MCF 10A (cell line): Measurements from ENCODE around the gene CAMTA1. TPM values are rescaled to one million over a fixed set of nuclear protein-coding genes. Genes with fewer than 3 reads are reported as not detected.
"Not testable (repeated sequence)": the region's sequence is repeated elsewhere in the genome, so short reads cannot be mapped to it uniquely, and the experiment has no call there.

ENCODE experiments used
- BruUV-seq: library from RNA; stranded (reverse); fragments of 400-500 nt; replicated peaks from 2 replicates; lab custom pipeline; 2021; lab: Mats Ljungman, UMichigan
- CTCF ChIA-PET: fragments of 300-600 bp; sonication (Branson Sonifier 250); formaldehyde crosslinking; extraction: SDS; loops from one replicate; lab custom pipeline; 2021; ENCODE audit warnings: antibody characterized with exemption, inconsistent platforms; lab: Yijun Ruan, JAX
- POLR2A ChIA-PET: fragments of 300-600, 350-650 bp; sonication (Branson Sonifier 250); formaldehyde crosslinking; extraction: SDS; loops from one replicate; lab custom pipeline; 2020; ENCODE audit warnings: antibody characterized with exemption, inconsistent platforms; lab: Yijun Ruan, JAX
- DNase-seq: peaks from one replicate; pipeline ENCODE4 v3.0.0-alpha.2; 2018; ENCODE audit not compliant: unreplicated experiment
- H3K27ac Mint-ChIP-seq: one replicate; pipeline ENCODE4 v1.8.0; 2022; ENCODE audit warnings: mild to moderate bottlenecking, low read depth, mixed read lengths; ENCODE audit not compliant: unreplicated experiment
- H3K27me3 Mint-ChIP-seq: one replicate; pipeline ENCODE4 v1.8.0; 2022; ENCODE audit warnings: mixed read lengths; ENCODE audit not compliant: insufficient read depth, unreplicated experiment
- H3K36me3 Mint-ChIP-seq: one replicate; pipeline ENCODE4 v1.8.0; 2022; ENCODE audit warnings: mild to moderate bottlenecking, moderate library complexity, mixed read lengths; ENCODE audit not compliant: insufficient read depth, unreplicated experiment
- H3K4me1 Mint-ChIP-seq: one replicate; pipeline ENCODE4 v1.8.0; 2022; ENCODE audit warnings: mixed read lengths; ENCODE audit not compliant: insufficient read depth, unreplicated experiment
- H3K4me3 Mint-ChIP-seq: one replicate; pipeline ENCODE4 v1.8.0; 2022; ENCODE audit warnings: mild to moderate bottlenecking, moderate library complexity, mixed read lengths; ENCODE audit not compliant: unreplicated experiment
- H3K9me3 Mint-ChIP-seq: one replicate; pipeline ENCODE4 v1.8.0; 2022; ENCODE audit warnings: mixed read lengths; ENCODE audit not compliant: unreplicated experiment
- intact Hi-C: fragments of 100-400 bp; cut with micrococcal nuclease; formaldehyde crosslinking; loops from 2 replicates; pipeline ENCODE4 v1.14.1; 2022
- total RNA-seq: library from RNA; stranded (reverse); gene quantifications from 2 replicates; pipeline ENCODE4 v1.2.3, GENCODE V29; 2022
- TF ChIP-seq, protein P1 (sequence below): fragments of 200-600 bp; IDR thresholded peaks from one replicate; pipeline ENCODE4 v1.8.0; 2022; ENCODE audit warnings: antibody characterized with exemption, mild to moderate bottlenecking; ENCODE audit not compliant: unreplicated experiment

CAMTA1 gene
- total RNA-seq, 1 experiment from 2014 or later, result 74.1 TPM

GRCh38 chr1:7594714-7595295 is 809.6 kb downstream of the CAMTA1 start:
- H3K4me3 Mint-ChIP-seq, result no peak overlapping the region
- intact Hi-C loops, result no loop called here
- CTCF ChIA-PET, result interaction anchor here (0.6 kb wide), 1 partner anchor 235 kb away, joined by 3 read pairs; no protein-coding TSS in a partner anchor

DNA sequence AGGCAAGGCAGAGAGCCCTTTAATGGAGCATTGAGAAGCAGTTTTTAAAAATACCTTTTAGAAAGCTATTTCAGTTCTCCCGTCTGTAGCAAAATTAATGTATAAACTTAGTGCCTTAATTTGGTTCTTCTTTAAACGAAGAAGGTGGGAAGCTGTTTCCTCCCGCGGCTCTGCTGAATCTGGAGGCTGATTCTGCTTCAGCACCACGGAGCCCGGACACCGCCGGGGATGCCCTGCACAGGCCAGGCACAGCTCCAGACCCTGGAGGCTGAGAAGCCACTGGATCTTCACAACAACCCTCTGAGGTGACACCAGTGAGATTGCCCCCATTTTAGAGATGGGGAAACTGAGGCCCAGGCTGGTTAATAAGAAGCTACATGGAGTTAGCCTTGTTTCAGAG is 810.1 kb downstream of the CAMTA1 start:
- BruUV-seq, result no TSS peak

More at GRCh38 chr1:7594714-7595295, 809.6 kb downstream of the CAMTA1 start:
- POLR2A ChIA-PET, result interaction anchor here (0.8 to 1.8 kb wide), 2 partner anchors 12 to 22 kb away, joined by 3 to 4 read pairs; no protein-coding TSS in a partner anchor
- no peaks in the 10 kb centered on the region for H3K36me3 Mint-ChIP-seq
- no peaks in the 10 kb centered on the region for H3K9me3 Mint-ChIP-seq
- H3K27ac Mint-ChIP-seq, result no peak overlapping the region
- no peaks in the 10 kb centered on the region for H3K4me1 Mint-ChIP-seq
- no TSS peak for BruUV-seq
- TF ChIP-seq, protein P1, sequence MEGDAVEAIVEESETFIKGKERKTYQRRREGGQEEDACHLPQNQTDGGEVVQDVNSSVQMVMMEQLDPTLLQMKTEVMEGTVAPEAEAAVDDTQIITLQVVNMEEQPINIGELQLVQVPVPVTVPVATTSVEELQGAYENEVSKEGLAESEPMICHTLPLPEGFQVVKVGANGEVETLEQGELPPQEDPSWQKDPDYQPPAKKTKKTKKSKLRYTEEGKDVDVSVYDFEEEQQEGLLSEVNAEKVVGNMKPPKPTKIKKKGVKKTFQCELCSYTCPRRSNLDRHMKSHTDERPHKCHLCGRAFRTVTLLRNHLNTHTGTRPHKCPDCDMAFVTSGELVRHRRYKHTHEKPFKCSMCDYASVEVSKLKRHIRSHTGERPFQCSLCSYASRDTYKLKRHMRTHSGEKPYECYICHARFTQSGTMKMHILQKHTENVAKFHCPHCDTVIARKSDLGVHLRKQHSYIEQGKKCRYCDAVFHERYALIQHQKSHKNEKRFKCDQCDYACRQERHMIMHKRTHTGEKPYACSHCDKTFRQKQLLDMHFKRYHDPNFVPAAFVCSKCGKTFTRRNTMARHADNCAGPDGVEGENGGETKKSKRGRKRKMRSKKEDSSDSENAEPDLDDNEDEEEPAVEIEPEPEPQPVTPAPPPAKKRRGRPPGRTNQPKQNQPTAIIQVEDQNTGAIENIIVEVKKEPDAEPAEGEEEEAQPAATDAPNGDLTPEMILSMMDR, result no peak
- DNase-seq, result no peak
- peaks cover 29% of the 10 kb centered on the region for H3K27me3 Mint-ChIP-seq

GRCh38 chr1:7596126-7596965 is 811.1 kb downstream of the CAMTA1 start:
- ChIA-PET POLR2A (interaction anchor here (1.8 kb wide), 1 partner anchor 14 kb away, joined by 4 read pairs; no protein-coding TSS in a partner anchor), CTCF (interaction anchor here (0.8 kb wide), 1 partner anchor 51 kb away, joined by 3 read pairs; no protein-coding TSS in a partner anchor)
- H3K4me1 Mint-ChIP-seq, result no peaks in the 10 kb centered on the region
- TF ChIP-seq, protein P1, result no peak
- intact Hi-C loops, result no loop called here
- no peak overlapping the region for H3K27ac Mint-ChIP-seq
- no peaks in the 10 kb centered on the region for H3K9me3 Mint-ChIP-seq
- no TSS peak for BruUV-seq
- DNase-seq, result no peak
- no peak overlapping the region for H3K4me3 Mint-ChIP-seq
- H3K36me3 Mint-ChIP-seq, result no peaks in the 10 kb centered on the region
- peaks cover 29% of the 10 kb centered on the region for H3K27me3 Mint-ChIP-seq

More for the DNA sequence above, 810.1 kb downstream of the CAMTA1 start:
- H3K27ac Mint-ChIP-seq, result no peak overlapping the region
- CTCF ChIA-PET, result interaction anchor here (0.8 kb wide), 1 partner anchor 52 kb away, joined by 3 read pairs; no protein-coding TSS in a partner anchor
- DNase-seq, result no peak
- H3K4me3 Mint-ChIP-seq, result no peak overlapping the region
- peaks cover 29% of the 10 kb centered on the region for H3K27me3 Mint-ChIP-seq
- no peaks in the 10 kb centered on the region for H3K9me3 Mint-ChIP-seq
- intact Hi-C loops, result no loop called here
- POLR2A ChIA-PET, result interaction anchor here (0.8 to 1.8 kb wide), 2 partner anchors 13 to 21 kb away, joined by 3 to 4 read pairs; no protein-coding TSS in a partner anchor
- no peaks in the 10 kb centered on the region for H3K4me1 Mint-ChIP-seq
- TF ChIP-seq, protein P1, result no peak
- H3K36me3 Mint-ChIP-seq, result no peaks in the 10 kb centered on the region

- BruUV-seq, H3K27ac Mint-ChIP-seq, H3K4me1 Mint-ChIP-seq, intact Hi-C loops, DNase-seq, POLR2A ChIA-PET, H3K9me3 Mint-ChIP-seq, H3K4me3 Mint-ChIP-seq, CTCF ChIA-PET, H3K36me3 Mint-ChIP-seq: not testable (repeated sequence)
- H3K27me3 Mint-ChIP-seq, result peaks cover 38% of the 10 kb centered on the region
These were observed 812.8 kb downstream of the CAMTA1 start for GRCh38 chr1:7598058-7598457.

DNA sequence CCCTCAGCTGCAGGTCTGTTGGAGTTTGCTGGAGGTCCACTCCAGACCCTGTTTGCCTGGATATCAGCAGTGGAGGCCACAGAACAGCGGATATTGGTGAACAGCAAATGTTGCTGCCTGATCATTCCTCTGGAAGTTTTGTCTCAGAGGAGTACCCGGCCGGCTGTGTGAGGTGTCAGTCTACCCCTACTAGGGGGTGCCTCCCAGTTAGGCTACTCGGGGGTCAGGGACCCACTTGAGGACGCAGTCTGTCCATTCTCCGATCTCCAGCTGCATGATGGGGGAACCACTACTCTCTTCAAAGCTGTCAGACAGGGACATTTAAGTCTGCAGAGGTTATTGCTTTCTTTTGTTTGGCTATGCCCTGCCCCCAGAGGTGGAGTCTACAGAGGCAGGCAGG is 819.7 kb downstream of the CAMTA1 start:
- H3K36me3 Mint-ChIP-seq, H3K4me3 Mint-ChIP-seq, POLR2A ChIA-PET, H3K4me1 Mint-ChIP-seq, H3K9me3 Mint-ChIP-seq, H3K27ac Mint-ChIP-seq, BruUV-seq, DNase-seq, intact Hi-C loops: not testable (repeated sequence)
- CTCF ChIA-PET, result interaction anchor here (0.6 kb wide), 1 partner anchor 147 kb away, joined by 3 read pairs; no protein-coding TSS in a partner anchor
- peaks cover 50% of the 10 kb centered on the region for H3K27me3 Mint-ChIP-seq
